Globus pallidus (tissue), 1 donor: Measurements from ENCODE around the gene SETSIP.
"Not testable (repeated sequence)": the region's sequence is repeated elsewhere in the genome, so short reads cannot be mapped to it uniquely, and the experiment has no call there.

ENCODE experiments used
- DNase-seq: peaks from one replicate; pipeline ENCODE4 v3.0.0-alpha.2; 2015; ENCODE audit warnings: low spot score

The SETSIP gene

GRCh38 chr1:92075311-92075710, at the start of gene SETSIP:
TSS of gene SETSIP (minus strand) at chr1:92075411. CDS start at chr1:92075411, 0 bp downstream.
- DNase-seq = no peak

GRCh38 chr1:92123868-92124267, 48.7 kb upstream of the SETSIP start:
- DNase-seq = no peak

- DNase-seq = no peak
Observed at GRCh38 chr1:92118826-92119225, 43.6 kb upstream of the SETSIP start.

GRCh38 chr1:92117526-92117925, 42.3 kb upstream of the SETSIP start:
- DNase-seq = no peak

GRCh38 chr1:92108631-92109030, 33.4 kb upstream of the SETSIP start:
- DNase-seq = no peak

- DNase-seq = no peak
Observed at GRCh38 chr1:92105546-92106081, 30.4 kb upstream of the SETSIP start.

- no peak for DNase-seq
Observed at GRCh38 chr1:92096317-92096716, 21.1 kb upstream of the SETSIP start.

- DNase-seq = no peak
Observed at GRCh38 chr1:92095874-92096273, 20.7 kb upstream of the SETSIP start.

- no peak for DNase-seq
Observed at GRCh38 chr1:92094595-92094994, 19.4 kb upstream of the SETSIP start.

GRCh38 chr1:92094090-92094489, 18.9 kb upstream of the SETSIP start:
- DNase-seq = no peak

- DNase-seq = no peak
Observed at GRCh38 chr1:92091625-92092024, 16.4 kb upstream of the SETSIP start.

- DNase-seq = no peak
Observed at GRCh38 chr1:92087542-92087941, 12.3 kb upstream of the SETSIP start.

GRCh38 chr1:92085727-92086126, 10.5 kb upstream of the SETSIP start:
- no peak for DNase-seq

- no peak for DNase-seq
Observed at GRCh38 chr1:92084651-92085050, 9.4 kb upstream of the SETSIP start.

GRCh38 chr1:92081031-92081430, 5.8 kb upstream of the SETSIP start:
- DNase-seq = no peak

- peak; percentile 85 for DNase-seq
Observed at GRCh38 chr1:92080128-92080985, 5.1 kb upstream of the SETSIP start, which contains the start of gene BTBD8. TSS of gene BTBD8 (plus strand) at chr1:92080345. CDS start at chr1:92080572, 227 bp downstream.

GRCh38 chr1:92079441-92079840, 4.2 kb upstream of the SETSIP start:
- no peak for DNase-seq

- DNase-seq = not testable (repeated sequence)
Observed at GRCh38 chr1:92078077-92078476, 2.9 kb upstream of the SETSIP start.

GRCh38 chr1:92076363-92076762, 1.2 kb upstream of the SETSIP start:
- no peak for DNase-seq

- DNase-seq = not testable (repeated sequence)
Observed at GRCh38 chr1:92074446-92074845, 765 bp downstream of the SETSIP start.

GRCh38 chr1:92070892-92071291, 4.3 kb downstream of the SETSIP start:
- no peak for DNase-seq

GRCh38 chr1:92066321-92066720, 8.9 kb downstream of the SETSIP start:
- DNase-seq = no peak

- no peak for DNase-seq
Observed at GRCh38 chr1:92065042-92065441, 10.2 kb downstream of the SETSIP start.

- DNase-seq = no peak
Observed at GRCh38 chr1:92051948-92052347, 23.3 kb downstream of the SETSIP start.
